Measurements from ENCODE around the gene SNX24. TPM values are rescaled to one million over a fixed set of nuclear protein-coding genes. Genes with fewer than 3 reads are reported as not detected.

Gene SNX24
- total RNA-seq, 1 donor from 2014 or later: 16.0 TPM

DNA sequence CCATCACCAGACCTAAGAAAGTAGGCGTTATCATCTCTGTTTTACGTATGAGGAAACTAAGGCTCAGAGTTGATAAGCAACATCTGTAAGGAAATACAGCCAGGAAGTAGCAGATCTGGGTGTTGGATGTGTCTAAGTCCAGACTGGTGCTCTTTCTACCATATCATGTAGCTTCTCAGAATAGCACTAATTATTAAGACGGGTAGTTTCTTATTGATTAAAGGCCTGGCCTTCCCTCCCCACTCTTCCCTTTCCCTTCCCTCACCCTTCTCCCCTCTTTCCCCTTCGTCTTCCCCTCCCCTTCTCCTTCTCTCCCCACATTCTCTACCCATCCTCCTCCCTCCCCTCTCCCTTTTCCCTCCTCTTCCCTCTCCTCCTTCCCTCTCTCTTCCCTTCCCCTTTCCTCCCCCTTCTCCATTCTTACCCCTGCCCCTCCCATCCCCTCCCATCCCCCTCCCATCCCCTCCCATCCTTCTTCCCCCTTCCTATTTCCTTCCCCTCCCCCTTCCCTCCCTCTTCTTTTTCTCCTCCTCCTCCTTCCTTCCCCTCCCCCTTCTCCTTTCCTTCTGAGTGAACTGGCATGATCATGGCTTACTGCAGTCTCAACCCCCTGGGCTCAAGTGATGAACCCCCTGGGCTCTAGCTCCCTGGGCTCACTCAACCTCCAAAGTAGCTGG is 79.4 kb downstream of the SNX24 start:
- H3K27ac ChIP-seq (replicated peaks): no peak overlapping the region
- intact Hi-C loops (cut with micrococcal nuclease): no loop called here
- H3K9me3 ChIP-seq (replicated peaks): no peaks in the 10 kb centered on the region
- no peak overlapping the region for H3K4me3 ChIP-seq
- DNase-seq: no peak
- no peaks in the 10 kb centered on the region for H3K36me3 ChIP-seq
- H3K4me1 ChIP-seq: no peaks in the 10 kb centered on the region
- no peak for TF ChIP-seq CTCF (IDR thresholded peaks at IDR 0.05; ENCODE audit: borderline replicate concordance)
- H3K27me3 ChIP-seq (ENCODE audit: low read depth): no peaks in the 10 kb centered on the region

GRCh38 chr5:122929001-122929400 is 83.6 kb downstream of the SNX24 start:
- no peak for TF ChIP-seq CTCF (IDR thresholded peaks at IDR 0.05; ENCODE audit: borderline replicate concordance)
- H3K27ac ChIP-seq (replicated peaks): no peak overlapping the region
- no peaks in the 10 kb centered on the region for H3K4me1 ChIP-seq
- no peaks in the 10 kb centered on the region for H3K36me3 ChIP-seq
- no peaks in the 10 kb centered on the region for H3K9me3 ChIP-seq (replicated peaks)
- H3K27me3 ChIP-seq (ENCODE audit: low read depth): no peaks in the 10 kb centered on the region
- H3K4me3 ChIP-seq: no peak overlapping the region
- intact Hi-C loops (cut with micrococcal nuclease): no loop called here
- no peak for DNase-seq

GRCh38 chr5:122929980-122930379 is 84.6 kb downstream of the SNX24 start:
- no peak overlapping the region for H3K4me3 ChIP-seq
- no peak for TF ChIP-seq CTCF (IDR thresholded peaks at IDR 0.05; ENCODE audit: borderline replicate concordance)
- no peaks in the 10 kb centered on the region for H3K36me3 ChIP-seq
- H3K4me1 ChIP-seq: no peaks in the 10 kb centered on the region
- DNase-seq: no peak
- no peaks in the 10 kb centered on the region for H3K9me3 ChIP-seq (replicated peaks)
- no peak overlapping the region for H3K27ac ChIP-seq (replicated peaks)
- intact Hi-C loops (cut with micrococcal nuclease): no loop called here
- H3K27me3 ChIP-seq (ENCODE audit: low read depth): no peaks in the 10 kb centered on the region

DNA sequence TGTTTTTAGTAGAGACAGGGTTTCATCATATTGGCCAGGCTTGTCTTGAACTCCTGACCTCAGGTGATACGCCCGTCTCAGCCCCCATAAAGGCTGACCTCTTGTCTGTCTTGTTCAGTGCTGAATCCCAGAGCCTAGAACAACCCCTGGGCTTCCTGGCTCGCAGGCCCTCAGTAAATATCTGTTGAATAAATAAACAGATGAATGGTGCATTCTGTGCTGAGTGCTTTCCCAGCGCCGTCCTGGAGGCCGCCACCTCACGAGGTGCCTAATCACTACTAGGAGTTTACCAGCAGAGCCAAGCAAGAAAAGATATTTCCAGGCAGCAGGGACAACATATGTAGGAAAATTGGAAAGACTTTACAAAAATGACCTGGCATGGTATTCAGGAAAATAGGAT is 88.5 kb downstream of the SNX24 start:
- Histone ChIP-seq H3K9me3 (replicated peaks) (no peaks in the 10 kb centered on the region), H3K27me3 (ENCODE audit: low read depth) (no peaks in the 10 kb centered on the region), H3K27ac (replicated peaks) (no peak overlapping the region), H3K36me3 (no peaks in the 10 kb centered on the region), H3K4me1 (peaks cover 25% of the 10 kb centered on the region), H3K4me3 (no peak overlapping the region)
- intact Hi-C loops (cut with micrococcal nuclease): no loop called here
- no peak for DNase-seq
- TF ChIP-seq CTCF (IDR thresholded peaks at IDR 0.05; ENCODE audit: borderline replicate concordance): no peak

DNA sequence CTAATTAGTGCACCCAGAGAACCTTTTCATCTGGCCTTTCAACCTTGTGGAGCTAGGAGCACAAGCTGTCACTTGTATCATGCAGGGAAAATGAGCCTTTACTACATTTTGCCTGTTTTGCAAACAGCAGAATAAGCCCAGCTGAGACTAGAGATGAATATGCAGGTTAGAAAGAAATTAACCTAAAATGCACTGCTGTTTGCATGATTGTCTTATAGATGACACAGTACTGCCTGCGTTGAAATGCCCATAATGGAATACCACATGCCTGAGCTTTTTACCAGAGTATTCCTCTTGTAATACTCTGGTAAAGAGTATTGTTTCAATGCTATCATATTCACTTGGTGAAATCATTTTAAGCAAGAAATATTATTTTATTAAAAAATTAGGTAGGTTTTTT is 90.7 kb downstream of the SNX24 start:
- no peaks in the 10 kb centered on the region for H3K36me3 ChIP-seq
- DNase-seq: no peak
- H3K9me3 ChIP-seq (replicated peaks): no peaks in the 10 kb centered on the region
- H3K27ac ChIP-seq (replicated peaks): no peak overlapping the region
- intact Hi-C loops (cut with micrococcal nuclease): no loop called here
- H3K27me3 ChIP-seq (ENCODE audit: low read depth): no peaks in the 10 kb centered on the region
- peaks cover 28% of the 10 kb centered on the region for H3K4me1 ChIP-seq
- TF ChIP-seq CTCF (IDR thresholded peaks at IDR 0.05; ENCODE audit: borderline replicate concordance): no peak
- no peak overlapping the region for H3K4me3 ChIP-seq

Data from left ventricle myocardium inferior (tissue), 1 donor.